Skeletal muscle cell (primary cell): ENCODE results near the gene AKNA.

ENCODE experiments used
- DNase-seq: peaks from one replicate; pipeline ENCODE4 v3.0.0-alpha.2; 2010; ENCODE audit warnings: low read depth
- H3K4me3 ChIP-seq: 2 replicates; pipeline ENCODE4 v1.5.1; 2011; ENCODE audit warnings: low read depth, mild to moderate bottlenecking, control low read depth, low read length, moderate library complexity

AKNA gene

DNA sequence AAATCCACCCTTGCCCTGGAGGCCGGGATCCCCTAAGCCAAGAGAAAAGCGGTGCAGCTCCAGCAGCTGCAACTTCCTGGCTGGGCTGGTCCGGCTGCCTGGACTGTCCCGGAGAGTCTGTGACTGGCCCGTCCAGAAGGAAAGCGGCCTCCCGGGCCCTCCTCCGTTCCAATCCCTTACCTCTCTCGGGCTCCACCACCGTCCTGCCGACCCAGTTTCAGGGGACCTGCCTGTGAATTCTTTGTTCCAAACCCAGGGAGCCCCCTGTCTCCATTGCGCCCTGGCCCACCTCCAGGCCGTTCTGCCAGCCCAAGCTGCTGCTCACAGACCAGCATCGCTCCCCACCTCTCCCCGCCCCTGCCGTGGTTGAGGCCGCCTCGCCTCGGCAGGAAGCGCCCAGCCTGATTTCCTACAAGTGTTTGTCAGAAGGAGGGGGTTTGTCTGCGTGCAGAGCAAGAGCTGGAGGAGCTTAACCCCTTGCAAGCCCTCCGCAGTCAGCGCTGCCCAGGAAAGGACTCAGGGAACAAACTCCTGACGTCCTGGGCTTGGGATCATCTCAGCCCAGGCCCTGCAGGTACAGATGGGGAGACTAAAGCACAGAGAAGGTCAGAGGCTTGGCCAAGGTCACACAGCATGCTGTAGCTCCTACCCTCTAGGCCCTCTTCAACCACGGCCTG is at the start of gene AKNA:
Gene AKNA, minus strand, starts transcription at position 303 of the 677 bp plus-strand sequence. CDS start 6,649 bp downstream, outside the sequence.
- peak; percentile 59 for DNase-seq
- H3K4me3 ChIP-seq: peak within 1 kb of the TSS; percentile 59

DNA sequence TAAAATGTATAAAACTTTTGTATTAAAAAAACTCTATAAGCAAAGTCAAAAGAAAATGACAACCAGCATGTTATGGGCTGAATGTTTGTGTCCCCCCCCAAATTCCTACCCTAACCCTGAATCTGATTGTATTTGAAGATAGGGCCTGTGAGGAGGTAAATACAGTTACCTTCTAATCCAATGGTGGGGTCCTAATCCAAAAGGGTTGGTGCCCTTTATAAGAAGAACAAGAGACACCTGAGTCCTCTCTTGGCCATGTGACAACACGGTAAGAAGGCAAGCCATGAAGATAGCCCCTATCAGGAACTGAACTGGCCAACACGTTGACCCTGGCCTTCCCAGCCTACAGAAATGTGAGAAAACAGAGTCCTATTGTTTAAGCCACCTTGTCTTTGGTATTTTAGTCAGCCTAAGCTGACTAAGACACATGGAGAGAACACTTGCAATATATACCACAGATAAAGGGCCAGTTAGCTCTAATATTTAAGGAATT is 49.7 kb upstream of the AKNA start:
- no peak overlapping the region for H3K4me3 ChIP-seq
- DNase-seq: no peak

- DNase-seq: no peak
These were observed 47.1 kb upstream of the AKNA start for GRCh38 chr9:114434878-114435311.

GRCh38 chr9:114433720-114434255 is 46.0 kb upstream of the AKNA start:
- H3K4me3 ChIP-seq: no peak overlapping the region
- no peak for DNase-seq

More at GRCh38 chr9:114434878-114435311, 47.1 kb upstream of the AKNA start:
- H3K4me3 ChIP-seq: no peak overlapping the region

GRCh38 chr9:114433086-114433485 is 45.3 kb upstream of the AKNA start:
- DNase-seq: no peak
- H3K4me3 ChIP-seq: no peak overlapping the region

DNA sequence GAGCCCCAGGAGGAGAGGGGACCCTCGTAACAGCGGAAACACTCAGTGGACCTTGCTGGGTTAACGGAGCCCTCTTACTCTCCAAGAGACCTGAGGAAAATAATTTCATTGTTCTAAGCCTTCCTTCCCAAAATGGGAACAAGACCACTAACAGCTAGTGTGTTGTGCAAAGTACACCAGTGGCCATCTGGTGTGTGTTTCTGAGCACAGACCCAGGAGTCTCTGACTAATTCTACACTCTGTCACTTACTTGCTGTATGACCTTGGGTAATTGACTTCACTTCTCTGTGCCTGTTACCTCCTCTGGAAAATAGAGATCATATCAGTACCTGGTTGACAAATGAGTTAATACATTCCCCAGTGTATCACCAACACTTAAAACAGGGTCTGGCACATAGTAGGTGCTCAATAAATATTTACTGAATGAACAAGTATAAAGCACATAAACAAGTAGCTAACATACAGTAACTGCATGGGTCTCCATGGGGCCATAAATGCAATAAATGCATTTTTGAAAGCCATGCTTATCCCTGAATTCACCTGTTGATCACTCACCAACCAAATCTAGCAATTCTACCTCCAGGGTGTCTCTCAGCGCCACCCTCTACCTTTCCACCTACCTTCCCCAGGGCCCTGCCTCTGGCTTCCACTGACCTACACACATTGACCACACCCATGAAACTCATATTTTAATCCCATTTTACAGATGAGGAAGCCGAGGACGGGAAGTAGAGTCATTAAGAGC is 44.7 kb upstream of the AKNA start:
- H3K4me3 ChIP-seq: no peak overlapping the region
- DNase-seq: no peak

DNA sequence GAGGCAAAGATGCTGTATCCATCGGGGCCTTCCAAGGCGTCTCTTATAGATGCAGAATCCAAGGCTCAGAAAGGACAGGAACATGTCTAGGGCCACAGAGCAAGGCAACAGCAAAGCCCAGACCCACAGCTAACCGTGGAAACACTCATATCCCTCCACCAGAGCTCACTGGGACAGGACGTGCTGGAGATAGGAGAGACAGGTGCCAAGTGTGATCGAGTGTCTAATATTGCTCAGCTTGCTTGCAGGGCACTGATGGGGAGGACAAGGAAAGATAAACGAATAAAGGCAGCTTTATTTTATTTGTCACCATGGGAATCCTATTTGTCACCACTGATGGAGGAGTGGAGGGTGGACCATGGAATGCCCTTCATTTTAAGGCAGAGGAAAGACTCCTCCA is 44.0 kb upstream of the AKNA start:
- DNase-seq: no peak
- H3K4me3 ChIP-seq: no peak overlapping the region

- no peak overlapping the region for H3K4me3 ChIP-seq
- DNase-seq: no peak
These were observed 43.2 kb upstream of the AKNA start for GRCh38 chr9:114431003-114431402.

GRCh38 chr9:114430457-114430856 is 42.7 kb upstream of the AKNA start:
- H3K4me3 ChIP-seq: no peak overlapping the region
- no peak for DNase-seq

GRCh38 chr9:114429488-114429887 is 41.7 kb upstream of the AKNA start:
- H3K4me3 ChIP-seq: no peak overlapping the region
- no peak for DNase-seq

DNA sequence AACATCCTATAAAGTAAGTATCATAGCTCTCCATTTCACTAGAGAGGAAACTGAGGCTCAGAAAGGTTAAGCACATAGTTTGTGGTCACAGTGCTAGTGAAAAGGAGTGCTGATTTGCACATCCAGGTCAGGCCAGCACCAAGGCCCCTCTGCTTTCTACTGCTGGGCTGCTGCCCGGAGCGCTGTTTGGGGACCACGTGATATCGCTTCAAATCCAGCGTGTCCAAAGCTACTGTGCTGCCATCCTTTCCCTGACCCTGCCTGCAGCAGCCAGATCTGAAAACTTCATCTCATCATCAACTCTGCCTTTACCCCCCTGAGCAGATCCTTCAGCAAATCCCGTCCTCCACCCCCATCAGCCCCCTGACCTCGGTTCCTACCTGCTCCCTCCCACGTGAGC is 40.7 kb upstream of the AKNA start:
- no peak overlapping the region for H3K4me3 ChIP-seq
- DNase-seq: no peak

GRCh38 chr9:114427644-114428043 is 39.9 kb upstream of the AKNA start:
- H3K4me3 ChIP-seq: no peak overlapping the region
- no peak for DNase-seq

GRCh38 chr9:114426046-114426948 is 38.5 kb upstream of the AKNA start:
- no peak overlapping the region for H3K4me3 ChIP-seq
- no peak for DNase-seq

GRCh38 chr9:114425126-114425525 is 37.3 kb upstream of the AKNA start:
- no peak for DNase-seq
- no peak overlapping the region for H3K4me3 ChIP-seq

DNA sequence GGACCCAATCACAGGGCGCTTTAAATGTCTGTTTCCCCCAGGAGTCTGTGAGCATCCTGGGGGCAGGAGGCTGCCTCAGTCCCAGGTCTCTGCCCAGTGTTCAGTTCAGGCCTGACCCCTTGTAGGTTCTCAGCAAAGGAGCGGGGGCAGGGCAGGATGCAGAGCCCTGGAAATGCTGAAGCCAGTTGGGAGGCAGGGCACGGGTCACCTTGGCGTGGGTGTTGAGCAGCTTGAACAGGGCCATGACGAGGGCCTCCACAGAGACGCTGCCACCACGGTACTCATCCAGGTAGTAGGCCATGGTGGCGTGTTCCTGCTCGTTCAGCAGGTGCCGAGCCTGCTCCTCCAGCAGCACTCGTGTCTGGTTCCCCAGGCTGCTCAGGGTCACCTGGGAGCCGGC is 36.3 kb upstream of the AKNA start:
- DNase-seq: no peak
- no peak overlapping the region for H3K4me3 ChIP-seq

GRCh38 chr9:114423181-114423580 is 35.4 kb upstream of the AKNA start:
- no peak overlapping the region for H3K4me3 ChIP-seq
- DNase-seq: no peak

DNA sequence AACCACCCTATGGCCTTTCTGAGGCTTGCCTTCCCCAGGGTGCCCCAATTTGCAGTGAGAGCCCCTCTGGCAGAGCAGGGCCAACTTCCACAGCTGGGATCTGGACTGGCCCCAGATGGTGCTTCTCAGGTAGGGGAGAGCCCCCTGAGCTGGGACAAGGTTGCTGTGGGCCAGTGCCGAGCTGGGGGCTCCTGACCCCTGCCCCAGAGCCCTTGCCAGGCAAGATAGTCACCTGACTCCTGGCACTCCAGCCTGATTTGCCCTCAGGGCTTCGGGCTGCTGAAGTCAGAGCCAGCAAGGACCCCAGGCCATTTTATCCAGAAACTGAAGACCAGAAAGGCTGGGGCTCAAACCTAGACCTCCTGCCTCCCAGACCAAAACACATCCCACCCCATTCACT is 33.4 kb upstream of the AKNA start:
- DNase-seq: no peak
- no peak overlapping the region for H3K4me3 ChIP-seq

DNA sequence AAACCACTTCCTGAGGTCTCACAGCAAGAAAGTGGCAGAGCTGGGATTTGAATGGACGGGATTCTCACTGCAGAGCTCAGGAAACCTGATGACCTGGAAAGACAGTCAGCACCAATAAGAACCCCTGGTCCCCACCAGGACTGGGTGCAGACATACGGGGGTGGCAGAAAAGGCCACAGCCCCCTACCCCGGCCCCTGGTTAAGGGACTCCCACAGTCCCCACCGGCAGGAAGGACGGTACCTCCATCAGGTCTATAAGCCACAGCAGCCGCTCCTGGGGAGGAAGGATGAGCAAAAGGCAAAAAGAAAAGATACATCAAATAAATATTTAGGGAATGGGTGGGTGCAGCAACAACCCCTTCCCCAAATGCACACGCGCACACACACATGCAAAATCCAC is 32.0 kb upstream of the AKNA start:
- no peak for DNase-seq
- H3K4me3 ChIP-seq: no peak overlapping the region

GRCh38 chr9:114418053-114418452 is 30.3 kb upstream of the AKNA start:
- no peak for DNase-seq
- no peak overlapping the region for H3K4me3 ChIP-seq

DNA sequence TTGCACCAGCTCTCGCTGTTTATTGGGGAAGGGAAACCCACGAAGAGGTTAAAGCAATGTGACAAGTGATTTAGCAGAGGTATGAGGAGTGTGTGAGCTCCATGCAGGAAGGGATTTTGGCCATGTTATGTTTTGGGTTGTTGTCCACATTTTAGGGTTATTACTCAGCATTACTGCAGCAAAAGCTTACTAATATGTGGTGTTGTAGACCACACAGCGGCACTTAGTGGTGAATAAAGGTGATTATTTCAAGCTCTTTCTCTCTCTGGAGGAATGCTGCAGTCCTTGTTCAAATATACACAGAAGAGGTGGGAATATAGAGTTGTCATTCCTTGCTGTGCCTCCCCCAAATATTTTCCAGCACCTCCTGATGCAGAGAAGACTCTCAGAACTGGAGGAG is 29.7 kb upstream of the AKNA start:
- DNase-seq: no peak
- no peak overlapping the region for H3K4me3 ChIP-seq
